GM12878 (cell line): ENCODE results near the gene CCDC91. TPM values are rescaled to one million over a fixed set of nuclear protein-coding genes. Genes with fewer than 3 reads are reported as not detected.

Source experiments
- ATAC-seq: fragments of 200-7000 bp; cut with Tn5 transposase; 3 replicates; pipeline ENCODE4 v1.9.1; 2020; ENCODE audit warnings: mild to moderate bottlenecking, moderate library complexity
- BruUV-seq: library from RNA; stranded (reverse); fragments of 400-500 nt; replicated peaks from 2 replicates; lab custom pipeline; 2021; lab: Mats Ljungman, UMichigan
- CTCF ChIA-PET: fragments of 300-600 bp; sonication (Branson Sonifier 250); formaldehyde crosslinking; extraction: SDS; loops from one replicate; lab custom pipeline; 2021; ENCODE audit warnings: inconsistent platforms; lab: Yijun Ruan, JAX
- POLR2A ChIA-PET: fragments of 350-600 bp; formaldehyde crosslinking; extraction: SDS; loops from one replicate; lab custom pipeline; 2021; ENCODE audit warnings: inconsistent platforms; lab: Charles Lee
- RAD21 ChIA-PET: fragments of 300-600 bp; sonication (Branson Sonifier 250); formaldehyde crosslinking; loops from one replicate; lab custom pipeline; 2023; ENCODE audit warnings: antibody characterized with exemption; ENCODE audit not compliant: unreplicated experiment; lab: Charles Lee
- SMC1A ChIA-PET: fragments of 300-600 bp; sonication (Branson Sonifier 250); formaldehyde crosslinking; loops from one replicate; lab custom pipeline; 2023; ENCODE audit not compliant: unreplicated experiment, uncharacterized antibody; lab: Charles Lee
- DNase-seq: peaks from one replicate; pipeline ENCODE4 v3.0.0-alpha.2; 2011; ENCODE audit warnings: low read depth, low spot score
- FAIRE-seq: peaks from 3 replicates; lab custom pipeline; 2011; peaks lifted over from hg19 to GRCh38; lab: Jason Lieb, UNC
- H2AFZ ChIP-seq: 2 replicates; pipeline ENCODE4 v1.6.0; 2011; ENCODE audit warnings: low read depth, low read length, control low read depth; ENCODE audit not compliant: control insufficient read depth
- H3K27ac ChIP-seq: 2 replicates; pipeline ENCODE4 v1.5.1; 2011; ENCODE audit warnings: control low read depth; ENCODE audit not compliant: control insufficient read depth, insufficient read depth
- H3K27me3 ChIP-seq, 2 experiments: replicated peaks in 1 of 2; 2 replicates each; pipeline versions ENCODE4 v1.6.0 to v1.6.1; 2011; ENCODE audit warnings: low read length in 1 of 2; ENCODE audit not compliant: control insufficient read depth in 2 of 2, insufficient read depth in 2 of 2
- H3K36me3 ChIP-seq, 2 experiments: 2 replicates each; pipeline ENCODE4 v1.5.1; 2011; ENCODE audit warnings: low read length in 1 of 2; ENCODE audit not compliant: control insufficient read depth in 2 of 2, insufficient read depth in 2 of 2
- H3K4me1 ChIP-seq: 2 replicates; pipeline ENCODE4 v1.6.1; 2011; ENCODE audit warnings: mild to moderate bottlenecking, low read length, moderate library complexity, mixed read lengths; ENCODE audit not compliant: control insufficient read depth, insufficient read depth
- H3K4me2 ChIP-seq: 2 replicates; pipeline ENCODE4 v1.6.0; 2011; ENCODE audit warnings: control low read depth; ENCODE audit not compliant: control insufficient read depth, insufficient read depth
- H3K4me3 ChIP-seq: fragments of 200-600 bp; sonication (generic); 2 replicates; pipeline ENCODE4 v1.5.1; 2016
- H3K79me2 ChIP-seq: 2 replicates; pipeline ENCODE4 v1.6.0; 2011; ENCODE audit warnings: low read length; ENCODE audit not compliant: control insufficient read depth, insufficient read depth
- H3K9ac ChIP-seq: 2 replicates; pipeline ENCODE4 v1.8.0; 2011; ENCODE audit warnings: low read length, control low read depth, mixed read lengths; ENCODE audit not compliant: control insufficient read depth, insufficient read depth
- H3K9me3 ChIP-seq: replicated peaks from 3 replicates; pipeline ENCODE4 v1.5.1; 2011; ENCODE audit warnings: mild to moderate bottlenecking, low read length; ENCODE audit not compliant: control insufficient read depth, insufficient read depth
- H4K20me1 ChIP-seq: 2 replicates; pipeline ENCODE4 v1.6.0; 2011; ENCODE audit not compliant: control insufficient read depth, insufficient read depth
- BCL11A ChIP-seq: IDR thresholded peaks from 2 replicates; pipeline ENCODE4 v1.6.1; 2011; ENCODE audit warnings: low read depth, low read length
- CBX3 ChIP-seq: fragments of 200-600 bp; sonication (generic); IDR thresholded peaks from 2 replicates; pipeline ENCODE4 v1.6.1; 2016; ENCODE audit warnings: low read depth, borderline replicate concordance
- CUX1 ChIP-seq: IDR thresholded peaks from 2 replicates; pipeline ENCODE4 v1.6.1; 2012; ENCODE audit warnings: improper control_type of control experiment, low read depth, low read length; ENCODE audit not compliant: insufficient replicate concordance
- FOS ChIP-seq: IDR thresholded peaks from 3 replicates; pipeline ENCODE4 v1.6.1; 2011; ENCODE audit warnings: borderline replicate concordance; ENCODE audit not compliant: insufficient read length; ENCODE audit errors: extremely low read depth
- HSF1 ChIP-seq: fragments of 150-350 bp; IDR thresholded peaks from 2 replicates; pipeline ENCODE4 v1.6.1; 2014; ENCODE audit warnings: mild to moderate bottlenecking, low read depth, low read length
- IRF3 ChIP-seq: fragments of 450-650 bp; IDR thresholded peaks from 2 replicates; pipeline ENCODE4 v1.6.1; 2014; ENCODE audit warnings: mild to moderate bottlenecking
- MXI1 ChIP-seq: fragments of 150-350 bp; IDR thresholded peaks from 2 replicates; pipeline ENCODE4 v1.6.1; 2011; ENCODE audit warnings: low read depth, mild to moderate bottlenecking, inconsistent platforms, low read length, improper control_type of control experiment
- POLR2AphosphoS2 ChIP-seq: IDR thresholded peaks from 2 replicates; pipeline ENCODE4 v1.6.1; 2011; ENCODE audit warnings: low read depth, mild to moderate bottlenecking, low read length, improper control_type of control experiment, moderate library complexity
- SRF ChIP-seq, 2 experiments: IDR thresholded peaks; 2 replicates each; pipeline ENCODE4 v1.6.1; 2011; ENCODE audit warnings: low read depth in 2 of 2, low read length in 2 of 2, mild to moderate bottlenecking in 1 of 2, moderate library complexity in 1 of 2
- TCF12 ChIP-seq: IDR thresholded peaks from 2 replicates; pipeline ENCODE4 v1.6.1; 2011; ENCODE audit warnings: low read depth, mild to moderate bottlenecking, low read length
- TCF7 ChIP-seq: IDR thresholded peaks from 2 replicates; pipeline ENCODE4 v1.6.1; 2014; ENCODE audit warnings: antibody characterized with exemption, borderline replicate concordance
- YBX1 ChIP-seq: fragments of 450-650 bp; IDR thresholded peaks from 2 replicates; pipeline ENCODE4 v1.6.1; 2016; ENCODE audit warnings: antibody characterized with exemption
- ZNF687 ChIP-seq: fragments of 450-650 bp; IDR thresholded peaks from 2 replicates; pipeline ENCODE4 v1.6.1; 2017; ENCODE audit warnings: mild to moderate bottlenecking, moderate library complexity
- WGBS: methylation state at CpG from one replicate; pipeline ENCODE4 v1.1.6; 2016; ENCODE audit warnings: low lambda C conversion rate; ENCODE audit not compliant: insufficient replicate concordance, insufficient coverage; ENCODE audit errors: missing lambda C conversion rate; 5-methylcytosine and 5-hydroxymethylcytosine counted together
- in situ Hi-C: fragments of 300-500 bp; cut with MboI; formaldehyde crosslinking; loops from 9 replicates; pipeline ENCODE4 v1.14.3; 2018; ENCODE audit warnings: mixed read lengths
- intact Hi-C: fragments of 100-400 bp; cut with micrococcal nuclease; formaldehyde crosslinking; loops from one replicate; pipeline ENCODE4 v1.14.2; 2022; ENCODE audit not compliant: unreplicated experiment
- polyA plus RNA-seq, 11 experiments: library from polyadenylated mRNA; depleted of rRNA in 4 of 11; unstranded in 6 of 11; stranded (reverse) in 5 of 11; fragments of >200 nt; fragmentation: Nextera tagmentation in 4 of 11; fragmentation: Illumina TruSeq in 1 of 11; extraction: Ambion mirVana in 4 of 11; extraction: Trizol in 1 of 11; gene quantifications; 1 replicate in 1 of 11; 2 replicates in 10 of 11; pipeline versions ENCODE4 v1.2.1 to v1.2.3, GENCODE V29; 2011 to 2016; ENCODE audit warnings: inconsistent platforms in 2 of 11, missing spikeins in 2 of 11, low read depth in 1 of 11
- total RNA-seq, 4 experiments: library from RNA; depleted of rRNA in 3 of 4; stranded (reverse); fragments of >200 nt in 3 of 4; fragmentation: Illumina TruSeq in 1 of 4; extraction: Trizol in 1 of 4; gene quantifications; 2 replicates each; pipeline versions ENCODE4 v1.2.1 to v1.2.3, GENCODE V29; 2013 to 2021

The CCDC91 gene
- total and polyA plus RNA-seq, 10 of the 15 experiments (the other 5 are each of a cell fraction or from before 2014, with no cell fraction given) = 6.1 to 24.9 (median 16.5) TPM

GRCh38 chr12:28158353-28158752, 31.9 kb upstream of the CCDC91 start:
- BruUV-seq = no TSS peak
- no peak overlapping the region for H3K4me2 ChIP-seq
- no peak for DNase-seq
- ATAC-seq = no peak
- no peak overlapping the region for H3K9ac ChIP-seq
- POLR2A ChIA-PET = no interaction called here
- RAD21 ChIA-PET = no interaction called here
- H2AFZ ChIP-seq = no peak overlapping the region
- H3K36me3 ChIP-seq = no peaks in the 10 kb centered on the region
- H3K4me3 ChIP-seq = no peak overlapping the region
- H3K9me3 ChIP-seq = no peaks in the 10 kb centered on the region
- intact Hi-C loops (no loop called here), in situ Hi-C loops (no loop called here)
- no peak for FAIRE-seq
- no peaks in the 10 kb centered on the region for H3K27me3 ChIP-seq
- WGBS = 33% methylated on average over 5 of the region's 5 CpGs
- H3K27ac ChIP-seq = no peak overlapping the region
- SMC1A ChIA-PET = no interaction called here
- no peaks in the 10 kb centered on the region for H4K20me1 ChIP-seq
- CTCF ChIA-PET = interaction anchor here (0.7 kb wide), 1 partner anchor 140 kb away, joined by 3 read pairs; no protein-coding TSS in a partner anchor
- no peaks in the 10 kb centered on the region for H3K4me1 ChIP-seq
- H3K79me2 ChIP-seq = no peaks in the 10 kb centered on the region
- TF ChIP-seq BCL11A (no peak), MXI1 (no peak), IRF3 (no peak), TCF7 (no peak), HSF1 (no peak), TCF12 (no peak), FOS (no peak), YBX1 (no peak), CBX3 (no peak), SRF (IDR thresholded peaks at IDR 0.05; ENCODE audit: low read depth in 2 of 2, low read length in 2 of 2) (no peak), ZNF687 (no peak), POLR2AphosphoS2 (no peak), CUX1 (no peak)
